SU-DHL-6 (cell line): ENCODE data around the gene C19orf38.
"Not testable (repeated sequence)": the region's sequence is repeated elsewhere in the genome, so short reads cannot be mapped to it uniquely, and the experiment has no call there.

ENCODE experiments used
- CTCF ChIP-seq: fragments of 200-600 bp; sonication (generic); IDR thresholded peaks from one replicate; pipeline ENCODE4 v1.5.1; 2017; ENCODE audit warnings: antibody characterized with exemption, mild to moderate bottlenecking, low read length, moderate library complexity; ENCODE audit not compliant: insufficient read depth, poor library complexity, severe bottlenecking
- EZH2phosphoT487 ChIP-seq: fragments of 200-600 bp; sonication (generic), shearing (Covaris generic); conservative IDR thresholded peaks from 2 replicates; pipeline ENCODE4 v1.6.1; 2018; ENCODE audit warnings: mild to moderate bottlenecking, antibody characterized with exemption, low read length, moderate library complexity, mixed read lengths

- TF ChIP-seq CTCF, EZH2phosphoT487: not testable (repeated sequence)
Measured at GRCh38 chr19:10856899-10857298, 8.7 kb downstream of the C19orf38 start.
